Psoas muscle (tissue), 8 donors: ENCODE measurements around the gene TJP3. TPM values are rescaled to one million over a fixed set of nuclear protein-coding genes. Genes with fewer than 3 reads are reported as not detected.

Experiments used
- ATAC-seq, 4 donors: fragments of 200-7000 bp; cut with Tn5 transposase; one replicate each; pipeline ENCODE4 v1.9.1; 2020; ENCODE audit warnings: moderate library complexity in 3 of 4, mild to moderate bottlenecking in 2 of 4
- DNase-seq, 2 donors: peaks; one replicate each; pipeline ENCODE4 v3.0.0-alpha.2; 2020
- H3K27ac ChIP-seq: fragments of 200-600 bp; one replicate; pipeline ENCODE4 v1.8.0; 2022
- H3K27me3 ChIP-seq, 3 donors: fragments of 200-600 bp in 1 of 3; one replicate each; pipeline versions ENCODE4 v1.6.1 to v1.8.0; 2013 to 2022; ENCODE audit warnings: low read length in 2 of 3, mild to moderate bottlenecking in 2 of 3, moderate library complexity in 1 of 3; ENCODE audit not compliant: insufficient read depth in 3 of 3
- H3K36me3 ChIP-seq, 2 donors: fragments of 200-600 bp in 1 of 2; one replicate each; pipeline versions ENCODE4 v1.6.1 to v1.8.0; 2013 to 2022; ENCODE audit warnings: low read depth in 1 of 2, mild to moderate bottlenecking in 1 of 2, moderate library complexity in 1 of 2; ENCODE audit not compliant: insufficient read depth in 1 of 2
- H3K4me1 ChIP-seq: fragments of 200-600 bp; one replicate; pipeline ENCODE4 v1.8.0; 2022
- H3K4me3 ChIP-seq: fragments of 200-600 bp; one replicate; pipeline ENCODE4 v1.8.0; 2022; ENCODE audit warnings: mild to moderate bottlenecking
- H3K9me3 ChIP-seq: fragments of 200-600 bp; one replicate; pipeline ENCODE4 v1.8.0; 2022
- CTCF ChIP-seq: fragments of 200-600 bp; IDR thresholded peaks from one replicate; pipeline ENCODE4 v1.8.0; 2022; ENCODE audit warnings: antibody characterized with exemption
- WGBS, 3 donors: extraction: QIAGEN DNeasy Blood & Tissue Kit; methylation state at CpG; one replicate each; pipeline versions ENCODE4 v1.1.6 to v1.1.7; 2013; 5-methylcytosine and 5-hydroxymethylcytosine counted together
- intact Hi-C, 2 donors: fragments of 100-400 bp; cut with DNase I; formaldehyde crosslinking; loops; one replicate each; pipeline versions ENCODE4 v1.11.0 to v1.14.2; 2022
- polyA plus RNA-seq, 3 donors: library from polyadenylated mRNA; stranded (reverse); fragments of 200-250 nt; gene quantifications; one replicate each; pipeline ENCODE4 v1.2.3, GENCODE V29; 2013
- total RNA-seq, 4 donors: library from RNA; stranded (reverse); fragmentation: NEBNext Ultra II Directional in 2 of 4; extraction: Animal tissue kit (Norgen Biotek cat#: 25700) in 2 of 4; gene quantifications; one replicate each; pipeline versions ENCODE4 v1.2.1 to v1.2.4, GENCODE V29; 2021 to 2023
- donor health status: healthy with polysubstance abuse.
- donor health status: DM: no; HTN: no; CAD: no; lungs with moderate emphysema.
- donor health status: Bipolar disorder and iron deficiency.
- donor health status: healthy.
- donor health status: DM: yes; HTN: yes; CAD: no.
- donor health status: DM: no; HTN: no; CAD: no.
- donor health status: DM: no; HTN: no; CAD: no.
- donor health status: DM: yes; HTN: yes; CAD: no.

TJP3 gene
- total and polyA plus RNA-seq, 7 donors = 0.21 to 2.7 (median 0.48) TPM; not detected in 1

- Histone ChIP-seq H3K36me3 (no peaks in the 10 kb centered on the region), H3K27ac (no peak overlapping the region), H3K4me3 (no peak overlapping the region), H3K9me3 (no peaks in the 10 kb centered on the region), H3K27me3 (peaks cover 0 to 37% (median 18%) of the 10 kb centered on the region in 3 donors), H3K4me1 (no peaks in the 10 kb centered on the region)
- TF ChIP-seq CTCF = no peak
- intact Hi-C loops = no loop called here
- 46 to 56% (median 55%) methylated on average over 3 of the region's 3 CpGs for WGBS, 3 donors
- DNase-seq (no peak), ATAC-seq (no peak)
Measured at GRCh38 chr19:3725121-3725520, 16.9 kb downstream of the TJP3 start.

- no peaks in the 10 kb centered on the region for H3K4me1 ChIP-seq
- WGBS, 3 donors = 24 to 27% (median 24%) methylated on average over 14 of the region's 14 CpGs
- H3K9me3 ChIP-seq = no peaks in the 10 kb centered on the region
- peaks cover 0 to 30% (median 15%) of the 10 kb centered on the region in 3 donors for H3K27me3 ChIP-seq
- no peak overlapping the region for H3K4me3 ChIP-seq
- H3K36me3 ChIP-seq = no peaks in the 10 kb centered on the region
- TF ChIP-seq CTCF = no peak
- DNase-seq = no peak
- intact Hi-C loops = no loop called here
- ATAC-seq = no peak
- no peak overlapping the region for H3K27ac ChIP-seq
Measured at GRCh38 chr19:3725640-3726310, 17.6 kb downstream of the TJP3 start.

GRCh38 chr19:3730457-3730958 is 22.3 kb downstream of the TJP3 start:
- no peak for ATAC-seq
- no peaks in the 10 kb centered on the region for H3K9me3 ChIP-seq
- no peaks in the 10 kb centered on the region for H3K36me3 ChIP-seq
- intact Hi-C loops = no loop called here
- WGBS, 3 donors = 92 to 95% (median 92%) methylated on average over 32 of the region's 32 CpGs
- TF ChIP-seq CTCF = no peak
- no peaks in the 10 kb centered on the region for H3K4me1 ChIP-seq
- H3K4me3 ChIP-seq = no peak overlapping the region
- peaks cover 0 to 8% (median 0%) of the 10 kb centered on the region in 3 donors for H3K27me3 ChIP-seq
- no peak overlapping the region for H3K27ac ChIP-seq
- no peak for DNase-seq

- DNase-seq = no peak
- ATAC-seq = no peak
- Histone ChIP-seq H3K27ac (no peak overlapping the region), H3K4me3 (no peak overlapping the region), H3K27me3 (peaks cover 0 to 8% (median 0%) of the 10 kb centered on the region in 3 donors), H3K9me3 (no peaks in the 10 kb centered on the region), H3K4me1 (no peaks in the 10 kb centered on the region), H3K36me3 (no peaks in the 10 kb centered on the region)
- intact Hi-C loops = no loop called here
- 60 to 77% (median 76%) methylated on average over 1 of the region's 1 CpG for WGBS, 3 donors
- no peak for TF ChIP-seq CTCF
Measured at GRCh38 chr19:3732108-3732507, 23.9 kb downstream of the TJP3 start.
